HG03520 (cell line): ENCODE data around the gene SLC9A9.

ENCODE experiments used
- ATAC-seq: cut with Tn5 transposase; IDR thresholded peaks from one replicate; pipeline ENCODE4 v1.9.1; 2021; ENCODE audit warnings: mild to moderate bottlenecking, moderate library complexity; ENCODE audit not compliant: unreplicated experiment

Gene SLC9A9

GRCh38 chr3:143848704-143849103, 436 bp upstream of the SLC9A9 start:
- no peak for ATAC-seq

- no peak for ATAC-seq
These were observed 4.7 kb downstream of the SLC9A9 start for GRCh38 chr3:143843587-143843986.

DNA sequence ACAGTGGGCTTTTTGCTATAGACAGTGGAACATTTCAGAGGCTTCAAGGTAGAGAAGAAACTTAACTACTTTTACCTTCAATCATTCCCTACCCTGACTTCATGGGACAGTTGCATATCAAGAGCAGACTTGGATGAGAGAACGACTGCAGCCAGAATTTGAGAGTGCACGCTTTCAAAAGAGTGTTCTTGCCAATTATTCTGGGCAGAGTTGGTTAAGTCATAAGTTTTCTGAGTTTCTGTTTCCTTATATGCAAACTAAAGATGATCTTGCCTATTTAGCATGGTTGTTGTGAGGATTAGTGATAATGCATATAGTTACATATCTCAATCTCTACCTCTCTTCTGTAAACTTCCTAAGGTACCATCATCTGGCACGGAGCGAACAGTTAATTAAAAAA, 7.6 kb downstream of the SLC9A9 start:
- no peak for ATAC-seq

GRCh38 chr3:143839980-143840379, 8.3 kb downstream of the SLC9A9 start:
- no peak for ATAC-seq

DNA sequence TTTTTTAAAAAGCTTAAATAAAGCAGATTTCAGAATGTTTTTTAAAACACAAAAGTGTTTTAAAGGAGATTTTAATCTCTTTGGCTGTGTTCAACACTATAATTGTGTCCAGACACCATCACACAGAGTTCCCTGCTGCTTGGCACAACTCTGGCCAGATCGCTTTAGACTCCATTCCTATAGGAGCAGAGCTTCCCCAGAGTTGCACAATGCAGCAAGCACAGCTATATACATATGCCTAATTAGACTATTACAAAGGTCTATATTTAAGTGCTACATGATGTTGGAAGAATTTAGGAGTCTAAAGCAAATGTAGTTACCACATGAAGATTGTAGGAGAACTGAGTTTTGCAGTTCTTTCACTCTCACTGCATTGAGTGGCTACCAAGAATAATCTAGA, 11.2 kb downstream of the SLC9A9 start:
- ATAC-seq: no peak

DNA sequence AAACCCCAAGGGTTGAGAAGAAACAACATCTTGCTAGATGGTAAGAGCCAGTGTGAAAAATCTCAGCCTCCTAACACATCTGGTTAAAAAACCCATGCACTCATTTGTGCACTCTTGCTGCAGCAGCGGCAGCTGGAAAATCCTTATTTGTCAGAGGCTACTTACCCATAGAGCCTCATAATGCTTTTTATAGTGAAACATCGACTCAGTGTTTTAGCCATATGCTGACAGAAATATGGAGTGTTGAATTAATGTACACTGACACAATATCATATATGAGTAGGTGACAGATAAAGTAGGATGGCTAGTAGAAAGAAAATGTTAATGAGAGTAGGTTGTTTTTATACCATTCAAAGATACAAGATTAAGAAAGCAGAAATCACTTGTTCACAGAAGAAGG, 13.0 kb downstream of the SLC9A9 start:
- no peak for ATAC-seq

DNA sequence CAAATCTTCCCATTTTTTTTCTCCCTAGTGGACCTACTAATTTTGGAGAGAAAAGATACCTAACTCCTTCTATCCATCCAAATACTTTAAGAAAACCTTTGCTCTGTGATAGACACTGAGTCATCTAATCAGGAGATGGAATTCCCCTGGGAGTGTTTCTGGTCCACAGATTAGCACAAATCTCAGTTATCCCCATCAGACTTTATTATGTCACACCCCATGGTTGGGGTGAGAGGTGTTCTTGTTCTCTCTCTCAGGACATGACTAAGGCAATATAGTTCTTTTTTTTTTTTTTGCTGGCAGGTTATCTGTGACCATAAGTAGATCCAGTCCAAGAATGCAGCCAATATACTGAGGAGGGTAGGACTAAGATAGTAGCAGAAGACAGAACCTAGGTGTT, 15.8 kb downstream of the SLC9A9 start:
- peak; percentile 44 for ATAC-seq

DNA sequence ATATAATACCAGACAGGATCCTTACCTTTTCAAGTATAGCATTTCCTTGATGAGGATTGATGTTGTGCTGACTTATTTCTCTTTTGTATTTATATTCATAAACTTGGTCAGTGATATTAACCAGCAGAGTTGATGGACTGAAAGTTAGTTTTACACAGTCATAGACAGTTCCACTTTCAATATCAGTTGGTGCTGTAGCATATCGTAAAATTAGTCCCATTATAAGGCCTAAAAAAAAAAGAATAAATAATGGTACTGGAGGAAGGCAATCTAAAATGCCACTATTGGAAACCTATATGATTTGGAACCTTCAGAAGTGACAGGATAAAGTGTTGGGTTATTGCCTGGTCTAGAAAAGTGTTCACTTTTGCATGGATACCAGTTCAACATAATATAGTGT, 16.3 kb downstream of the SLC9A9 start:
- ATAC-seq: peak; percentile 86

DNA sequence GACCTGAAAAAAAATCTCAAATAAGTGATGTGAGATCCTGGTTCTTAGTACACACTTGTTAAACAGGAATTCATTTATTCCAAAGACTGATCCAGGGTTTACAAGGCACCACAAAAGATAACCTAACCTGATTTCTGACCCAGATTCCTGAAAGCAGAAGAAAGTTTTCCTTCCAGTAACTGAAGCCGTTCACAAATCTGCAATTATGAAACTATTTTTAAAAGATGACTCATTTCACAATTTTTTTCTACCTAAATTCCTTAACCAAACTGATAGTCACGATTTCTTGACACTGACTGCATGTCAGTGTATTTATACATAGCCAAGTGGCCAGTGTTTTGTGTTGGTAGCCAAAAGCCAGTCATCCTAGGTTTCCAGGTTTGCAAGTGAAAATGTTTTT, 17.1 kb downstream of the SLC9A9 start:
- no peak for ATAC-seq

GRCh38 chr3:143830786-143831185, 17.5 kb downstream of the SLC9A9 start:
- ATAC-seq: no peak

- ATAC-seq: no peak
These were observed 18.2 kb downstream of the SLC9A9 start for GRCh38 chr3:143830063-143830462.

DNA sequence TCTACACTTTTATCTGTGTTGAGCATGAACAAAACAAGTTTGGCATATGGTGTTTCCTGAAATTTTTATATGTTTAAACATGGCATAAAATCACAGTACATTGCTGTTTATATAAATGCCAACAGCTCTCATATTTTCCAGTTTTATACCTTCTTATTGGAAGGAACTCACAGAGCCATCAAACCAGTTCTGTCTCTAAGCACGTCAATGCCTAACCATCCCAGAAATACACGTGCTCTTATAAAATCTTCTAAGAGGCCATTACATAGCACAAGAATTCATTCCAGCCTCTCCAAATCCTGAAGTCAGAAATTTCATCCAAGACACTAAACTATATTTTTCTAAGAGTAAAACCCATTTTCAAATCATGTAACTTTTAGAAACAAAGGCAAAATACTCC, 20.8 kb downstream of the SLC9A9 start:
- ATAC-seq: no peak

DNA sequence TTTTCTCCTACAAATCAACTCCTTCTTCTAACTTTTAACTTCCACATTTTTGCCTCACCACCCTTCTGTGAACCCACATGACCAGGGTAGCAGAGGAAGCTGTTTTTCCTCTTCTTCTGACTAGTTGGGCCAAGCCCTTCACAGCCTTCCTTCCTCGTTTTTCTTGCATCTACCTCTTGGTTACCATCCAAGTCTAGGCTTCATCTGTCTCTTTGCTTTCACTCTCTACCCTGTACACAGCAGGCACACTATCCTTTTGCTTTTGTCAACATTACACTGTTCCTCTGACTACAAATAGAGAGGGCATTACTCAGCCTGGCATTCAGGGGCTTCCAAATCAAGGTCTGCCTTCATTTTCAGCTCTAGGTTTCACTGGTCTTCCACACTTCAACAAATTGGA, 22.0 kb downstream of the SLC9A9 start:
- no peak for ATAC-seq

GRCh38 chr3:143825513-143825912, 22.8 kb downstream of the SLC9A9 start:
- peak; percentile 75 for ATAC-seq

GRCh38 chr3:143824735-143825385, 23.4 kb downstream of the SLC9A9 start:
- ATAC-seq: no peak

GRCh38 chr3:143822798-143823197, 25.5 kb downstream of the SLC9A9 start:
- ATAC-seq: no peak

- ATAC-seq: no peak
These were observed 25.9 kb downstream of the SLC9A9 start for GRCh38 chr3:143822374-143822773.

DNA sequence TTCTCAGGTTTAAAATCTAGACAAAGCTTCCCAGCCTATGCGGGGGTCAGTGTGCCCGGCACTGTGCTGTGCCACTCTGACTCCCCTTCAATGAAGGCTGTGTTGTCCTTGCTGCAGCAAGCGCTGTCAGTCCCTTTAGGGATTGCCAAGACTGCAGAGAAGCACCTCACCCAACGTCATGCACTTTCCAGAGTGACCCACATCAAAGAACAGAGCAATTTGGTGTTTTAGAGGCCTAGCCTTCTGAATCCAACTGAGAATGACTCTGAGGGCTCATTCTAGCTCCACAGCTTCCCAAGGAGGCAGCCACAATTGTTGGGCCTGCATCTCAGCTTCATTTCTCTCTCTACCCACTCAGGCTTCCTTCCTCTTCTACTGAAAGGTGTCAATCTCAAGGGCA, 26.4 kb downstream of the SLC9A9 start:
- no peak for ATAC-seq

GRCh38 chr3:143820466-143821221, 27.6 kb downstream of the SLC9A9 start:
- ATAC-seq: no peak

- ATAC-seq: no peak
These were observed 28.4 kb downstream of the SLC9A9 start for GRCh38 chr3:143819890-143820289.

DNA sequence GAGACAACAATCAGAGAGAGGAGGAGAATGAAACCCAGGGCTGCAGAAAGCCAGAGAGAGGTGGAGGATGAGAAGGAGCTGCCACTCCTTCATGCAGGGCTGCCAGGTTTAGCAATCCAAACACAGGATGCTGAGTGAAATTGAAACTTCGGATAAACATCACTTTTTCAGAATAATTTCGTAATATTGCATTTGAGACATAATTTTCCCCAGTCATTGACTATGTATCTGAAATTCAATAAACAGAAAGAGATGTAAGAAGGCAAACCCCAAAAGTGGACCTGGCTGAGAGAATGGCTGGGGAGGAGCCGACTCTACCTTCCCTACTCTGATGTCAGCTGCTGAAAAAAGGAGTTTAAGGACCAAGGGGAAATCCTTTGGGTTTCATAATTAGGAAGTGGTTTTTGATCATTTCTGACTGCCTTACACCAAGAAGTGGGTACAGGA, 33.8 kb downstream of the SLC9A9 start:
- ATAC-seq: no peak

GRCh38 chr3:143812481-143812880, 35.8 kb downstream of the SLC9A9 start:
- no peak for ATAC-seq

GRCh38 chr3:143811602-143812001, 36.7 kb downstream of the SLC9A9 start:
- ATAC-seq: no peak
